GM19395 (cell line): ENCODE results near the gene PEPD.

Source experiments
- ATAC-seq: cut with Tn5 transposase; IDR thresholded peaks from one replicate; pipeline ENCODE4 v1.9.1; 2021; ENCODE audit warnings: mild to moderate bottlenecking, moderate library complexity; ENCODE audit not compliant: unreplicated experiment

Gene PEPD

GRCh38 chr19:33343301-33343700, 178.3 kb downstream of the PEPD start:
- no peak for ATAC-seq

- ATAC-seq: no peak
These were observed 180.6 kb downstream of the PEPD start for GRCh38 chr19:33340991-33341390.

GRCh38 chr19:33339016-33339984, 182.3 kb downstream of the PEPD start:
- no peak for ATAC-seq
